GM10266 (cell line): ENCODE measurements around the gene EPB41L4A.

ENCODE experiments used
- DNase-seq: peaks from one replicate; pipeline ENCODE4 v3.0.0; 2012; ENCODE audit errors: extremely low spot score
- TF ChIP-seq, protein P1 (sequence below): IDR thresholded peaks from 2 replicates; pipeline ENCODE4 v1.5.1; 2012; ENCODE audit warnings: mild to moderate bottlenecking, low read depth; ENCODE audit not compliant: control insufficient read depth, insufficient read depth; ENCODE audit errors: missing control alignments

Gene EPB41L4A

GRCh38 chr5:112351225-112351624 is 67.9 kb downstream of the EPB41L4A start:
- TF ChIP-seq, protein P1, sequence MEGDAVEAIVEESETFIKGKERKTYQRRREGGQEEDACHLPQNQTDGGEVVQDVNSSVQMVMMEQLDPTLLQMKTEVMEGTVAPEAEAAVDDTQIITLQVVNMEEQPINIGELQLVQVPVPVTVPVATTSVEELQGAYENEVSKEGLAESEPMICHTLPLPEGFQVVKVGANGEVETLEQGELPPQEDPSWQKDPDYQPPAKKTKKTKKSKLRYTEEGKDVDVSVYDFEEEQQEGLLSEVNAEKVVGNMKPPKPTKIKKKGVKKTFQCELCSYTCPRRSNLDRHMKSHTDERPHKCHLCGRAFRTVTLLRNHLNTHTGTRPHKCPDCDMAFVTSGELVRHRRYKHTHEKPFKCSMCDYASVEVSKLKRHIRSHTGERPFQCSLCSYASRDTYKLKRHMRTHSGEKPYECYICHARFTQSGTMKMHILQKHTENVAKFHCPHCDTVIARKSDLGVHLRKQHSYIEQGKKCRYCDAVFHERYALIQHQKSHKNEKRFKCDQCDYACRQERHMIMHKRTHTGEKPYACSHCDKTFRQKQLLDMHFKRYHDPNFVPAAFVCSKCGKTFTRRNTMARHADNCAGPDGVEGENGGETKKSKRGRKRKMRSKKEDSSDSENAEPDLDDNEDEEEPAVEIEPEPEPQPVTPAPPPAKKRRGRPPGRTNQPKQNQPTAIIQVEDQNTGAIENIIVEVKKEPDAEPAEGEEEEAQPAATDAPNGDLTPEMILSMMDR: no peak
- DNase-seq: no peak

- DNase-seq: no peak
- TF ChIP-seq, protein P1: no peak
Measured at GRCh38 chr5:112350626-112351025, 68.5 kb downstream of the EPB41L4A start.

GRCh38 chr5:112349371-112349770 is 69.7 kb downstream of the EPB41L4A start:
- TF ChIP-seq, protein P1: no peak
- DNase-seq: no peak

- TF ChIP-seq, protein P1: no peak
- no peak for DNase-seq
Measured at GRCh38 chr5:112348915-112349314, 70.2 kb downstream of the EPB41L4A start.

DNA sequence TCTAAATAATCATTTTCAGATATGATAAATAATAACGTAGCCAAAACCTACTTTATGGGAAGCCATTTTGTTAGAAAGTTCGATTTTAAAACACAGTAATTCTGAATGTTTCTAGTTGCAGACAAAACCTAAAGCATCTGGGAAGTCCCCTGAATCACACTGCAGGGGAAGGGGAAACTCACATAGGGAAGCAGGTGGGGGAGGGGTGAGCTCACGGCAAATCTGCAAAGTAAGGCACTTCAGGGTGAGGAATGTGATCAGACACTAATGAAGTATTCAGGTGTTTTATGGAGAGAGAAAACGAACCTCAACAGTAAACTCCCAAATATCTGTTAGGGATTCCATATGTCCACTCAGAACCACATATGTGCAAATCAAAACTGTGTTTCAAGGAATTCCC is 70.7 kb downstream of the EPB41L4A start:
- TF ChIP-seq, protein P1: no peak
- no peak for DNase-seq

- TF ChIP-seq, protein P1: no peak
- DNase-seq: no peak
Measured at GRCh38 chr5:112346411-112347044, 72.5 kb downstream of the EPB41L4A start.

DNA sequence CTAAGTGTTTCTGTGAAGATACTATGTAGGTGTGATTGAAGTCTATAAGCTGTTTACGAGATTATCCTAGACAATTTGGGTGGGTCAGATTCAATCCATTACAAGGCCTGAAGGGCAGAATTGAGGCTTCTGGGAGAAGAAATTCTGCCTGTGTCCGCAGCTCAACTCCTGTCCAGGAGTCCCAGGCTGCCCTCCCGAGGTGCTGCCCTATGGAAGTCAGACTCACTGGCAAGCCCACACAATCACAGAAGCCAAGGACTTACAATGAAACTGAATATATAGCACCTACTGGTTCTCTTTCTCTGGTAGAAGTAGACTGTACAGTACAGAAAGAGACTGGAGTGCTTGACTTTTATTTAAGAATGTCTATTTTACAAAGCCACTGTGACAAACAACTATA is 74.5 kb downstream of the EPB41L4A start:
- TF ChIP-seq, protein P1: no peak
- DNase-seq: no peak
